ENCODE results near the gene JPH4.
A peak's percentile ranks its signal among the peaks of the same experiment; 100 is the strongest.

Gene JPH4

GRCh38 chr14:23562822-23563472 is 15.6 kb downstream of the JPH4 start:
- peak; percentile 96 for TF ChIP-seq CTCF (conservative IDR thresholded peaks at IDR 0.05; ENCODE audit: low read length)
- peak; percentile 62 for DNase-seq (ENCODE audit: low read depth)
- H3K4me3 ChIP-seq (ENCODE audit: low read length): no peak overlapping the region

- no peak for DNase-seq (ENCODE audit: low read depth)
- no peak overlapping the region for H3K4me3 ChIP-seq (ENCODE audit: low read length)
- no peak; the same call in 1 of the 2 replicates for TF ChIP-seq CTCF (conservative IDR thresholded peaks at IDR 0.05; ENCODE audit: low read length)
These were observed 16.4 kb downstream of the JPH4 start for GRCh38 chr14:23561873-23562821.

DNA sequence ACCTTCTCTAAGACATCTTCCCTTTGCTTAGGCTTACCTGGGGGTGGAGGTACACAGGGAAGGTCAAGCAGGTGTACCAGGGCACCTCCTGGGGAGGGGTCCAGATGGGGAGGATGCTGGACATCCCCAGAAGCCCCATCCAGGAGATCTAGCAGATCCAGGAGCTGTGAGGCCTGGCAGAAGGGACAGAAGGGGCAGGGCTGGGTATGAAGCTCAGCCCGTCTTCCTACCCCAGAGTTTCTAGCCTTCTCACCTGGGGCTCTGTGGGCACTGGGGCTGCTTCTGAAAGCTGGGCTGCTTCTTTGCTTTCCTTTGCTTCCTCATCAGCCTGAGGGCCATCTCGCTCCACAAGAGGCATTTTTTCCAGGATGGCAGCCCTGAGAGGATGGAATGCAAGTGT is 17.3 kb downstream of the JPH4 start:
- DNase-seq (ENCODE audit: low read depth): no peak
- H3K4me3 ChIP-seq (ENCODE audit: low read length): no peak overlapping the region
- no peak for TF ChIP-seq CTCF (conservative IDR thresholded peaks at IDR 0.05; ENCODE audit: low read length)

DNA sequence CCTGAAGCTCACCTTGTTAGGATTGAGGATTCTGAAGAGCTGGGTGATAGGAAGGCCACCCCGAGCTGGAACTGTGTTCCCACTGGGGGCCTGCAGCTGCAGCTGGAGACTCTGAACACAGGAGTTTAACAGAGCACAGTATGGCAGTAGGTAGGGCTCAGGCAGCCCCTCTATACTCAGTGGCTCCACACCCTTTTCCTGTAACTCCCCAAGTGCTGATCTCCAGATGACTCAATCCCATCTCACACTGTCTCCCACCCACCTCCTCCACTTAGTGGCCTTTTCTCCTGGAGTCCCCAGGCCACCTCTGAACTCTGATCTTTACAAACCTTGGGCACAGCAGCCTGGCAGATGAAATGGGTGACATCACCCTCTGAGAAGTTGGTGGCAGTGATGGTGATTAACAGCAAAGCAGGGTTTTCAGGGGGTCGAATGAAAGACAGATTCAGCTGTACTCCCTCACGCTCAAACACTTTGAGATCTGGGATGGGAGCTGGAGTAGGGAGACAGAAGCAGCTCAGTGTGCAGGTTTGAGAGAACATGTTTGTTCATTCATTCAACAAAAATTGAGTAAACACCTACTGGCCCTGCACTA is 18.6 kb downstream of the JPH4 start:
- no peak overlapping the region for H3K4me3 ChIP-seq (ENCODE audit: low read length)
- DNase-seq (ENCODE audit: low read depth): no peak
- no peak for TF ChIP-seq CTCF (conservative IDR thresholded peaks at IDR 0.05; ENCODE audit: low read length)

- TF ChIP-seq CTCF (conservative IDR thresholded peaks at IDR 0.05; ENCODE audit: low read length): peak; percentile 88
- no peak overlapping the region for H3K4me3 ChIP-seq (ENCODE audit: low read length)
- peak; percentile 56 for DNase-seq (ENCODE audit: low read depth)
These were observed 19.3 kb downstream of the JPH4 start for GRCh38 chr14:23559010-23559925.

- TF ChIP-seq CTCF (conservative IDR thresholded peaks at IDR 0.05; ENCODE audit: low read length): no peak
- DNase-seq (ENCODE audit: low read depth): no peak
- no peak overlapping the region for H3K4me3 ChIP-seq (ENCODE audit: low read length)
These were observed 20.1 kb downstream of the JPH4 start for GRCh38 chr14:23558346-23559009.

All from AG10803 (cell line).